CD4-positive, alpha-beta T cell (primary cell): ENCODE measurements around the gene ITIH6. TPM values are rescaled to one million over a fixed set of nuclear protein-coding genes. Genes with fewer than 3 reads are reported as not detected.

Experiments used
- ATAC-seq: fragments of 200-7000 bp; cut with Tn5 transposase; one replicate; pipeline ENCODE4 v1.10.0; 2022; ENCODE audit warnings: mild to moderate bottlenecking; ENCODE audit not compliant: poor library complexity
- CTCF ChIA-PET: fragments of 350-600 bp; sonication (Branson Sonifier 250); formaldehyde crosslinking; loops from one replicate; lab custom pipeline; 2021; ENCODE audit warnings: antibody characterized with exemption, inconsistent platforms; lab: Charles Lee
- POLR2A ChIA-PET: fragments of 350-600 bp; sonication (Branson Sonifier 250); formaldehyde crosslinking; loops from one replicate; lab custom pipeline; 2021; ENCODE audit warnings: antibody characterized with exemption, inconsistent platforms; lab: Charles Lee
- DNase-seq, 14 experiments: peaks; one replicate each; pipeline ENCODE4 v3.0.0-alpha.2; 2013 to 2020; ENCODE audit warnings: mixed read lengths in 2 of 14
- H3K27ac ChIP-seq, 2 donors: one replicate each; pipeline versions ENCODE4 v1.5.1 to v1.7.0; 2013; ENCODE audit warnings: low read length in 2 of 2, low read depth in 1 of 2, mild to moderate bottlenecking in 1 of 2
- H3K27me3 ChIP-seq, 2 experiments: 1 replicate in 1 of 2; 2 replicates in 1 of 2; pipeline versions ENCODE4 v1.6.1 to v1.7.0; 2013; ENCODE audit warnings: low read length in 2 of 2, control low read depth in 1 of 2, mild to moderate bottlenecking in 1 of 2, moderate library complexity in 1 of 2; ENCODE audit not compliant: insufficient read depth in 2 of 2, control insufficient read depth in 1 of 2
- H3K36me3 ChIP-seq: one replicate; pipeline ENCODE4 v1.6.1; 2013; ENCODE audit warnings: low read length, control low read depth; ENCODE audit not compliant: insufficient read depth
- H3K4me1 ChIP-seq: one replicate; pipeline ENCODE4 v1.6.1; 2013; ENCODE audit warnings: low read length, control low read depth; ENCODE audit not compliant: insufficient read depth
- H3K4me3 ChIP-seq: one replicate; pipeline ENCODE4 v1.5.1; 2013; ENCODE audit warnings: mild to moderate bottlenecking, low read length, moderate library complexity
- H3K9me3 ChIP-seq, 2 experiments: 1 replicate in 1 of 2; 2 replicates in 1 of 2; pipeline versions ENCODE4 v1.6.1 to v1.7.0; 2013; ENCODE audit warnings: low read length in 2 of 2, mild to moderate bottlenecking in 2 of 2, control low read depth in 1 of 2, moderate library complexity in 1 of 2; ENCODE audit not compliant: control insufficient read depth in 1 of 2, insufficient read depth in 1 of 2
- H3K27ac Mint-ChIP-seq: one replicate; pipeline ENCODE4 v1.8.0; 2020; ENCODE audit warnings: mixed read lengths
- H3K27me3 Mint-ChIP-seq: one replicate; pipeline ENCODE4 v1.8.0; 2021; ENCODE audit warnings: mixed read lengths
- H3K36me3 Mint-ChIP-seq: one replicate; pipeline ENCODE4 v1.8.0; 2021; ENCODE audit warnings: low read depth, mixed read lengths
- H3K4me1 Mint-ChIP-seq: one replicate; pipeline ENCODE4 v1.8.0; 2021; ENCODE audit warnings: low read depth, mixed read lengths
- H3K4me3 Mint-ChIP-seq: one replicate; pipeline ENCODE4 v1.8.0; 2020; ENCODE audit warnings: mild to moderate bottlenecking, mixed read lengths
- H3K9me3 Mint-ChIP-seq: one replicate; pipeline ENCODE4 v1.8.0; 2020; ENCODE audit warnings: mixed read lengths
- intact Hi-C, 2 experiments: fragments of 100-400 bp; cut with DNase I in 1 of 2; cut with micrococcal nuclease in 1 of 2; formaldehyde crosslinking; loops; one replicate each; pipeline versions ENCODE4 v1.15.1 to v1.9.0; 2023 to 2025; cut with DNase I, micrococcal nuclease
- total RNA-seq, 174 experiments: library from RNA in 2 of 174; stranded (reverse) in 2 of 174; gene quantifications; one replicate each; pipeline ENCODE4 v1.2.3 and lab custom pipeline; 2021 to 2026
- TF ChIP-seq, protein P1 (sequence below): fragments of 200-600 bp; IDR thresholded peaks from one replicate; pipeline ENCODE4 v1.8.0; 2022; ENCODE audit warnings: antibody characterized with exemption, mild to moderate bottlenecking

ITIH6 gene
- total RNA-seq, 2 experiments from 2014 or later: not detected

DNA sequence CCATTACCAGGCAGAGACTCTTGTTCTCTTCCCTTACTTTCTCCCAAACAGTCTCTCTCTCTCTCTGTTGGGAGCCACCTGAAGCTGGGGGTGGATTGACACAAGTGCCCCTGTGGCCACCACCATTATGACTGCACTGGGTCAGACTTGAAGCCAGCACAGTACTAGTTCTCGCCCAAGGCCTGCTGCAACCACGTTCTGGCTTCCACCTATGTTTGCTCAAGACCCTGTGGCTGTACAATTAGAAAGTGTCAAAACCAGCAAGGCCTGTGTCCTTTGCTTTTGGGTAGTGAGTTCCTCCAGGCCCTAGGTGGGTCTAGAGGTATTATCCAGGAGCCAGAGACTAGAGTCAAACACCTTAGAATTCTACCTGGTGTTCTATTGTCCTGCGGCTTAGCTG, 40.5 kb upstream of the ITIH6 start:
- Histone ChIP-seq H3K9me3 (no peaks in the 10 kb centered on the region), H3K36me3 (no peaks in the 10 kb centered on the region), H3K4me3 (no peak overlapping the region), H3K27me3 (peaks cover 0 to 6% of the 10 kb centered on the region in 2 experiments), H3K27ac (no peak overlapping the region), H3K4me1 (no peaks in the 10 kb centered on the region)
- Mint-ChIP-seq H3K27me3 (no peaks in the 10 kb centered on the region), H3K36me3 (no peaks in the 10 kb centered on the region), H3K4me1 (no peaks in the 10 kb centered on the region), H3K9me3 (no peaks in the 10 kb centered on the region), H3K4me3 (no peak overlapping the region), H3K27ac (no peak overlapping the region)
- POLR2A ChIA-PET: no interaction called here
- no peak for ATAC-seq
- intact Hi-C loops: no loop called here
- CTCF ChIA-PET: no interaction called here
- no peak for DNase-seq
- TF ChIP-seq, protein P1, sequence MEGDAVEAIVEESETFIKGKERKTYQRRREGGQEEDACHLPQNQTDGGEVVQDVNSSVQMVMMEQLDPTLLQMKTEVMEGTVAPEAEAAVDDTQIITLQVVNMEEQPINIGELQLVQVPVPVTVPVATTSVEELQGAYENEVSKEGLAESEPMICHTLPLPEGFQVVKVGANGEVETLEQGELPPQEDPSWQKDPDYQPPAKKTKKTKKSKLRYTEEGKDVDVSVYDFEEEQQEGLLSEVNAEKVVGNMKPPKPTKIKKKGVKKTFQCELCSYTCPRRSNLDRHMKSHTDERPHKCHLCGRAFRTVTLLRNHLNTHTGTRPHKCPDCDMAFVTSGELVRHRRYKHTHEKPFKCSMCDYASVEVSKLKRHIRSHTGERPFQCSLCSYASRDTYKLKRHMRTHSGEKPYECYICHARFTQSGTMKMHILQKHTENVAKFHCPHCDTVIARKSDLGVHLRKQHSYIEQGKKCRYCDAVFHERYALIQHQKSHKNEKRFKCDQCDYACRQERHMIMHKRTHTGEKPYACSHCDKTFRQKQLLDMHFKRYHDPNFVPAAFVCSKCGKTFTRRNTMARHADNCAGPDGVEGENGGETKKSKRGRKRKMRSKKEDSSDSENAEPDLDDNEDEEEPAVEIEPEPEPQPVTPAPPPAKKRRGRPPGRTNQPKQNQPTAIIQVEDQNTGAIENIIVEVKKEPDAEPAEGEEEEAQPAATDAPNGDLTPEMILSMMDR: no peak

GRCh38 chrX:54826598-54826997, 28.5 kb upstream of the ITIH6 start:
- no peaks in the 10 kb centered on the region for H3K9me3 ChIP-seq
- H3K4me1 ChIP-seq: no peaks in the 10 kb centered on the region
- ATAC-seq: no peak
- POLR2A ChIA-PET: no interaction called here
- no peaks in the 10 kb centered on the region for H3K9me3 Mint-ChIP-seq
- no peak overlapping the region for H3K4me3 Mint-ChIP-seq
- no peak overlapping the region for H3K4me3 ChIP-seq
- CTCF ChIA-PET: no interaction called here
- H3K27me3 Mint-ChIP-seq: no peaks in the 10 kb centered on the region
- no peak overlapping the region for H3K27ac Mint-ChIP-seq
- intact Hi-C loops: loop anchor here (5.0 to 10.0 kb wide), 2 partner anchors 231 to 1418 kb away; no protein-coding TSS in a partner anchor
- no peak overlapping the region for H3K27ac ChIP-seq
- no peaks in the 10 kb centered on the region for H3K4me1 Mint-ChIP-seq
- no peaks in the 10 kb centered on the region for H3K36me3 ChIP-seq
- TF ChIP-seq, protein P1: no peak
- H3K36me3 Mint-ChIP-seq: no peaks in the 10 kb centered on the region
- no peaks in the 10 kb centered on the region for H3K27me3 ChIP-seq
- DNase-seq: no peak

DNA sequence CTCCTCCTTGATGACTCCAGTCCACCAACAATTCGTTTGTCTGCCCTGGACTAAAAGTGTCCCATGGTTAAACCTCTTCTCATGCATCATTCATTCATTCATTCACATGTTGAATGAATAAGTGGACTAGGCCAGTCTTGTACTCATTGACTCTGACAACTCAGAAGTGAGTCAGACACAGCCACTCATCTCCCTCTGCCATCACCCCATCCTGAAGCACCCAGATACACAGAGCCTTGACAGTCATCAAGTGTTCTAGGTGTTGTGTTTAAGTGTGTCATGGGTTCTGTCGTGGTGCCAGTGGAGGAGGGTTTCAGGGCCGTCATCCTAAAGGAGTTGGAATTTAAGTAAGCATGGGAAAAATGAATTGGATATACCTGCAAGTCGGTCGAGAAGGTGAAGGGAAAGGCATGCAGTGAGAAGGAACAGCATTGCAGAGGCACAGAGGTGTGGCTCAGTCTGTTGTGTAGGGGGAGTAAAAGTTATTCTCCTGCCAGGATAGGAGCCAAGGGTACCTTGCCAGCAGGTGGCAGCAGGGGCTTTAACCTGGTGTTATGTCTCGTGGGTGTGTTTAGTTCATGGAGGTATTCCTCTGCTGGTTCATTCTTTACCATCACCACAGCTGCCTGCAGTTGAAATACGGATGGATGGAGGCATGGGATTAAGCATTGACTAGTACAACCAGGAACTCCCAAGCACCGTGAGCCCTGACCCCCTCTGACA, 27.8 kb upstream of the ITIH6 start:
- no peak overlapping the region for H3K27ac ChIP-seq
- ChIA-PET CTCF (no interaction called here), POLR2A (no interaction called here)
- Mint-ChIP-seq H3K27me3 (no peaks in the 10 kb centered on the region), H3K4me3 (no peak overlapping the region), H3K9me3 (no peaks in the 10 kb centered on the region), H3K4me1 (no peaks in the 10 kb centered on the region), H3K36me3 (no peaks in the 10 kb centered on the region), H3K27ac (no peak overlapping the region)
- no peaks in the 10 kb centered on the region for H3K4me1 ChIP-seq
- no peaks in the 10 kb centered on the region for H3K27me3 ChIP-seq
- intact Hi-C loops: loop anchor here (5.0 to 10.0 kb wide), 2 partner anchors 231 to 1419 kb away; no protein-coding TSS in a partner anchor
- no peaks in the 10 kb centered on the region for H3K36me3 ChIP-seq
- ATAC-seq: peak; percentile 71
- TF ChIP-seq, protein P1: peak; percentile 30
- no peak overlapping the region for H3K4me3 ChIP-seq
- H3K9me3 ChIP-seq: no peaks in the 10 kb centered on the region
- DNase-seq: peak in 12 of 14 experiments; percentile 16 to 47 (median 34)
